Measurements from ENCODE around the gene MIEF1.

MIEF1 gene

DNA sequence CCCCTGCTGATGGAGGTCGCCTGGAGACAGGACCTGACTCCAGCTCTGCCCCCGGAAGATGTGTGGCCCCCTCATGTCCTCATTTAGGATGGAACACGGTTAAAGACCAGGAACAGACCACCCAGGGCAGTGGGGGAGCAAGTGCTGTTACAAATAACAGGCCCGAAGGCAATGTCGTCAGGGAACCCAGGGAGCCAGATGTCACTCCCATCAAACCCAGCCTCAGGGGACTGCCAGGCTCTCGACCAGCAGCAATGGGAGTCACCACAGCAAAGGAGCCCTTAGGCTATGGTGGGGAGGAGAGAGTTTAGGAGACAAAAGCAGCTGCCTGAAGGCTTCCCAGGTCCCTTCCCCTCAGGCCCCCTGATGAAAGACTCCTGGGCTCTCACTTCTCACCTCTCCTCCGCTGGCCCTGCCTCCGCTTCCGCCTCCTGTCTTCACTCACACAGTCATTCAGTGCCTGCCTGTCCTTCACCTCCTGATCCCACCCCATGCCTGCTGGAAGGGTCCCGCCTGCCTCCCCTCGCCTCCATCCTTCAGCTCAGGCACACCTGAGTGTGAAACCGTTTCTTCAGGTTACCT lies 26.1 kb downstream of the MIEF1 start:
- DNase-seq (ENCODE audit: low read depth) = no peak
- H3K4me3 ChIP-seq (ENCODE audit: low read depth, low read length) = no peak overlapping the region
- TF ChIP-seq, protein P1, sequence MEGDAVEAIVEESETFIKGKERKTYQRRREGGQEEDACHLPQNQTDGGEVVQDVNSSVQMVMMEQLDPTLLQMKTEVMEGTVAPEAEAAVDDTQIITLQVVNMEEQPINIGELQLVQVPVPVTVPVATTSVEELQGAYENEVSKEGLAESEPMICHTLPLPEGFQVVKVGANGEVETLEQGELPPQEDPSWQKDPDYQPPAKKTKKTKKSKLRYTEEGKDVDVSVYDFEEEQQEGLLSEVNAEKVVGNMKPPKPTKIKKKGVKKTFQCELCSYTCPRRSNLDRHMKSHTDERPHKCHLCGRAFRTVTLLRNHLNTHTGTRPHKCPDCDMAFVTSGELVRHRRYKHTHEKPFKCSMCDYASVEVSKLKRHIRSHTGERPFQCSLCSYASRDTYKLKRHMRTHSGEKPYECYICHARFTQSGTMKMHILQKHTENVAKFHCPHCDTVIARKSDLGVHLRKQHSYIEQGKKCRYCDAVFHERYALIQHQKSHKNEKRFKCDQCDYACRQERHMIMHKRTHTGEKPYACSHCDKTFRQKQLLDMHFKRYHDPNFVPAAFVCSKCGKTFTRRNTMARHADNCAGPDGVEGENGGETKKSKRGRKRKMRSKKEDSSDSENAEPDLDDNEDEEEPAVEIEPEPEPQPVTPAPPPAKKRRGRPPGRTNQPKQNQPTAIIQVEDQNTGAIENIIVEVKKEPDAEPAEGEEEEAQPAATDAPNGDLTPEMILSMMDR (IDR thresholded peaks at IDR 0.05; ENCODE audit: low read depth, low read length, missing control alignments) = no peak
- in situ Hi-C loops (cut with HindIII; ENCODE audit: low sequenced_read_pairs) = no loop called here

DNA sequence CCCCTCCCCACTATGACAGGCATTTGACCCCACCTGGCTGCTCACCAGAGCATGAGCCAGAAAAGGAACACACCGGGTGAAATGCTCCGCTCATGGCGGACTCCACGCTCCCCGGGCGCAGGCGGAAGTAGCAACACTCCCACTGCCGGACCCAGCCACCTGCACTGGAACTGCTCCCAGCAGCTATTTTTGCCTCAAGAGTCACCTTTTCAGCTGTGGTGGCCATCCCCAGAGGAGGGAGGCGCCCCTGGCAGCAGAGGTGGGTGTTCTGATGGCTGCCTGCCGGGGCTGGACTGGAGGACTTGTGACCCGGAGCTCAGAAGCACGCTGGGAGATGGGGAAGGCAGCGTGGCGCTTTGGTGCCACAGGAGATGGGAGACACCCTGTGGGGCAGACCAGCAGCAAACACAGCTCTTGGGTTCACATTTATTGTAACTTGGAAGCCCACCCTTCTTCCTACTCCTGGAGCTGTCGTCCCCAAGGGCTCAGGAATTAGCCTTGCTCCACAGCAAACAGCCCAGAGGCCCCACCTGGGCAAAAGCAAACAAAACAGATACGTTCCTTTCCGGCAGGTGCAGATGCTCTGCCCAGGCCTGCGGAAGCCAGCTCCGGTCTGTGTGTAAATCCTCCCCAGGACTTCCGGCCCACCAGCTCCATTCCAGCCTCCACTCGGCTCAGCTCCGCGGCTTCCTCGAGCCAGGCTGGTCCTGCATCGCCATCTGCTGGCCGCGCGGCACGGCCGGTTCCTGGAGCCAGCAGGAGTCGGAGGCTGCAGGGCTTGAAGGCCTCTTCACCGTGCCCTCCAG lies 26.8 kb downstream of the MIEF1 start:
- DNase-seq (ENCODE audit: low read depth) = peak; percentile 85
- TF ChIP-seq, protein P1 (IDR thresholded peaks at IDR 0.05; ENCODE audit: low read depth, low read length, missing control alignments) = peak; percentile 99
- in situ Hi-C loops (cut with HindIII; ENCODE audit: low sequenced_read_pairs) = no loop called here
- H3K4me3 ChIP-seq (ENCODE audit: low read depth, low read length) = no peak overlapping the region

DNA sequence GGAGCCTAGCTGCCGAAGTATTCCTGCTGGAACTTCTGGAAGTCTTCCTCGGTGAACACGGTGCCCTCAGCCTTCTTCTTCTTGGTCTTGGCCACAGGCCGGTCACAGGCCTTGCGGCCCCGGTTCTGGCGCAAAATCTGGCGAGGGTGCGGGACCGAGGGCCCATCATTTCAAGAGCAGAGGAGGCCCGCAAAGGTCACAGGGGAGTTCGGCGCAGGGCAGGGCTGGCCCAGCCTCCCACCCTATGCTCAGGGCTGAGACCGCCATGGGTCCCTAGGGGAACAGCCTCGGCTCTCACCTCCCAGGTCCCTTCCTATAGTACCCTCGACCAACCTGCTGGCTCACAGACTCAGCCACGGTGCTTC lies 27.4 kb downstream of the MIEF1 start:
- TF ChIP-seq, protein P1 (IDR thresholded peaks at IDR 0.05; ENCODE audit: low read depth, low read length, missing control alignments) = no peak
- no peak overlapping the region for H3K4me3 ChIP-seq (ENCODE audit: low read depth, low read length)
- in situ Hi-C loops (cut with HindIII; ENCODE audit: low sequenced_read_pairs) = no loop called here
- no peak for DNase-seq (ENCODE audit: low read depth)

DNA sequence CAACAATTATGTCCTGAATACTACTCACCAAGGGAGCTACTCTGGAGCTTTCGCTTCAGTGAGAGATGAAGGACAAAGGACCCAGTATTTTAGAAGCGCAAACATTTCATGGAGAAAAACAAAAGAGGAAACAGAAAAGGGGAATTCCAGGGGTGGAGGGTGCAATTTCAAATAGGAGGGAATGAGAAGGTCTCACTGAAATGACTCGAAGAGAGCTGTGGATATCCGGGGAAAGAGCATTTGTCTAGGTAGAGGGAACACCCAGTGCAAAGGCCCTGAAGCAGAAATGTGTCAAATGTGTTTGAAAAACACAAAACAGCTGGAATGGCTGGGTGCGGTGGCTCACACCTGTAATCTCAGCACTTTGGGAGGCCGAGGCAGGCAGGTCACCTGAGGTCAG lies 28.0 kb downstream of the MIEF1 start:
- TF ChIP-seq, protein P1 (IDR thresholded peaks at IDR 0.05; ENCODE audit: low read depth, low read length, missing control alignments) = no peak
- in situ Hi-C loops (cut with HindIII; ENCODE audit: low sequenced_read_pairs) = no loop called here
- no peak for DNase-seq (ENCODE audit: low read depth)
- no peak overlapping the region for H3K4me3 ChIP-seq (ENCODE audit: low read depth, low read length)

DNA sequence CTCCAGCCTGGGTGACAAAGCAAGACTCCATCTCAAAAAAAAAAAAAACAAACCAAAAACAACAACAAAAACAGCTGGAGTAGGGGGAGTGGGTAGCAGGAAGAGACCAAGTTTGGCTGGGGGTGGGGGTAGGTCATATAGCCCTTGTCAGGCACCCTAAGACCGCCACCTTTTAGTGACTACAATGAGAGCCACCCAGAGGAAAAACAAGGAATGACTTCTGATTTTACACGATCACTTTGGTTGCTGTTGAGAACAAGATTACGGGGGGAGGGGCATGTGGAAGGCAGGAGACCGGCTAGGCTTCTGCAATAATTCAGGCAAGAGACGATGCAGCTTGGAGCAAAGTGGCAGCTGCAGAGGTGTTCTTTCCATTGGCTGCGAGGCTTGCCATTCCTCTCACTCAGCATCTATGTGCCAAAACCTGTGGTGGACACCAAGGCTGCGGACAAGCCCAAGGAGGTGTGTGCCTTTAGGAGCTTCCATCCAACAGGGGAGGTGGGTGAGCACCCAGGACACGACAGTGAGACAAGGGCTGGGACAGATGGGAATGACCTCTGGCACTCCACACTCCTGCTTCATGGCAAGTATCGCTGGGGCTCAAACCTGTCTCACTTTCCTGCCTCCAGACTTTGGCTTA lies 28.7 kb downstream of the MIEF1 start:
- H3K4me3 ChIP-seq (ENCODE audit: low read depth, low read length) = no peak overlapping the region
- in situ Hi-C loops (cut with HindIII; ENCODE audit: low sequenced_read_pairs) = no loop called here
- TF ChIP-seq, protein P1 (IDR thresholded peaks at IDR 0.05; ENCODE audit: low read depth, low read length, missing control alignments) = peak; percentile 42
- no peak for DNase-seq (ENCODE audit: low read depth)

DNA sequence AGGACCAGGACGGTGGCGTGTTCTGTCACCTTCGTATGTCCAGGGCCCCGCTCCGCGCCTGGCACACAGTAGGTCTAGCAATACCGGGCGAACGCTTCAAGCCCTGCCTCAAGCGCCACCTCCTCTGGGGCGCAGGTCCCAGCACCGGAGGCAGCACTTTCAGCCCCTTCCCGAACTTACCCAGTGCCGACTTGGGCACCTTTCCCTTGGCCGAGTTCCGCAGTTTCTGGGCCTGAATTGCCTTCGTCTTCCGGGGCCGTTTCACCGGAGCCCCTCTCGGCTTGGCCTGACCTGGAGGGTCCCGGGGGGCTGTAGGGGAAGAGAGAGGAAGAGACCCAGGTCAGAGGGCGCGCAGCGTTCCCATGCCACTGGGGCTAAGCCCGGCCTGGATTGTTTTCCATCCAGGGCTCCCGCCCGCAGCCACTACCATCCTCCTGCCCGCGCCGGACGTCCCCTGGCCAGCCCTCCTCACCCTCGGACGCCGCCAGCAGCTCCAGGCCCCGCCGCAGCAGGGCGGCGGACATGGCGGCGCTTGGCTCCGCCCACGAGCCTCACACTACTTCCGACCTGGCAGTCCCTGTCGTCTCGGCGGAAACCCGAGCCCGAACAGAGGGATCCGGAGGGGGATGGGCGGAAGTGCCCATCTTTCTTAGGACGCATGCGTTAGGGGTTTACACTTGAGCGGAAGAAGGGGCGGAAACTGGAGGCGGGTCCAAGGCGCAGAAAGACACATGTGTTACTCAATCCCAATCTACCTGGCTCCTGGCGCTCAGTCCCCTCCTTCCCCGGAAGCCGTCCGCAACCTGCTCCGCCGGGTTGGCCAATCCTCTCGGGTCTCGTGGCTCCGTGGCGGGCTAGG lies 30.4 kb downstream of the MIEF1 start, which contains the start of gene RPS19BP1:
Gene RPS19BP1 (minus strand): TSS at position 534 of the 859 bp plus-strand sequence. CDS start 10 bp downstream, at position 524.
- in situ Hi-C loops (cut with HindIII; ENCODE audit: low sequenced_read_pairs) = no loop called here
- TF ChIP-seq, protein P1 (IDR thresholded peaks at IDR 0.05; ENCODE audit: low read depth, low read length, missing control alignments) = no peak
- DNase-seq (ENCODE audit: low read depth) = peak; percentile 99
- H3K4me3 ChIP-seq (ENCODE audit: low read depth, low read length) = peak within 1 kb of the TSS; percentile 98

Data from astrocyte of the cerebellum (primary cell).